K562 (cell line): ENCODE data around the gene SNX25. TPM values are rescaled to one million over a fixed set of nuclear protein-coding genes. Genes with fewer than 3 reads are reported as not detected.

Source experiments
- ATAC-seq: fragments of 200-7000 bp; cut with Tn5 transposase; 3 replicates; pipeline ENCODE4 v1.9.1; 2020; ENCODE audit warnings: moderate library complexity
- BruUV-seq: library from RNA; stranded (reverse); fragments of 400-500 nt; replicated peaks from 2 replicates; lab custom pipeline; 2021; lab: Mats Ljungman, UMichigan
- CTCF ChIA-PET: fragments of 300-600 bp; formaldehyde crosslinking; extraction: SDS; loops from one replicate; lab custom pipeline; 2021; ENCODE audit warnings: low intra/inter-chr PET ratio; lab: Yijun Ruan, JAX
- POLR2A ChIA-PET: fragments of 300-600, 350-650 bp; sonication (Branson Sonifier 250); formaldehyde crosslinking; extraction: SDS; loops from one replicate; lab custom pipeline; 2021; ENCODE audit warnings: antibody characterized with exemption, inconsistent platforms; lab: Yijun Ruan, JAX
- DNase-seq, 4 experiments: peaks; one replicate each; pipeline versions ENCODE4 v3.0.0 to v3.0.0-alpha.2; 2011 to 2018; ENCODE audit warnings: low spot score in 3 of 4, mixed read lengths in 3 of 4; ENCODE audit errors: extremely low read depth in 1 of 4
- FAIRE-seq: peaks from 2 replicates; lab custom pipeline; 2011; peaks lifted over from hg19 to GRCh38; lab: Jason Lieb, UNC
- H2AFZ ChIP-seq: 2 replicates; pipeline ENCODE4 v1.6.0; 2011; ENCODE audit warnings: low read depth, low read length, control low read depth, inconsistent platforms
- H3K27ac ChIP-seq: fragments of 200-600 bp; 3 replicates; pipeline ENCODE4 v1.8.0; 2011; ENCODE audit warnings: low read depth, mild to moderate bottlenecking, control low read depth, inconsistent platforms, low read length, moderate library complexity, mixed read lengths; ENCODE audit errors: extremely low read depth
- H3K27me3 ChIP-seq, 2 experiments: fragments of 300-600 bp in 1 of 2; 2 replicates in 1 of 2; 3 replicates in 1 of 2; pipeline versions ENCODE4 v1.6.0 to v1.8.0; 2011; ENCODE audit warnings: inconsistent platforms in 2 of 2, low read length in 2 of 2, mild to moderate bottlenecking in 1 of 2, mixed read lengths in 1 of 2, moderate library complexity in 1 of 2; ENCODE audit not compliant: control insufficient read depth in 2 of 2, insufficient read depth in 2 of 2
- H3K36me3 ChIP-seq: fragments of 300-600 bp; 3 replicates; pipeline ENCODE4 v1.8.0; 2011; ENCODE audit warnings: mild to moderate bottlenecking, low read length, inconsistent platforms; ENCODE audit not compliant: control insufficient read depth, insufficient read depth
- H3K4me1 ChIP-seq, 2 experiments: fragments of 200-600 bp in 1 of 2; replicated peaks in 1 of 2; 2 replicates in 1 of 2; 3 replicates in 1 of 2; pipeline versions ENCODE4 v1.5.1 to v1.8.0; 2011; ENCODE audit warnings: inconsistent platforms in 2 of 2, low read length in 2 of 2, mild to moderate bottlenecking in 1 of 2, mixed read lengths in 1 of 2, moderate library complexity in 1 of 2; ENCODE audit not compliant: control insufficient read depth in 2 of 2, insufficient read depth in 2 of 2
- H3K4me2 ChIP-seq: 2 replicates; pipeline ENCODE4 v1.6.1; 2011; ENCODE audit warnings: low read length, control low read depth, inconsistent platforms, mixed read lengths; ENCODE audit not compliant: insufficient read depth
- H3K4me3 ChIP-seq: fragments of 200-600 bp; sonication (generic), shearing (Covaris generic); 2 replicates; pipeline ENCODE4 v1.5.1; 2016; ENCODE audit warnings: control low read depth, inconsistent platforms
- H3K79me2 ChIP-seq: fragments of 200-600 bp; 3 replicates; pipeline ENCODE4 v1.8.0; 2011; ENCODE audit warnings: low read length, inconsistent platforms; ENCODE audit not compliant: control insufficient read depth, insufficient read depth
- H3K9ac ChIP-seq, 2 experiments: 2 replicates each; pipeline versions ENCODE4 v1.6.0 to v1.6.1; 2011; ENCODE audit warnings: low read depth in 2 of 2, low read length in 2 of 2, control low read depth in 1 of 2, inconsistent platforms in 1 of 2, mild to moderate bottlenecking in 1 of 2, mixed read lengths in 1 of 2; ENCODE audit not compliant: insufficient read depth in 1 of 2
- H3K9me1 ChIP-seq: one replicate; pipeline ENCODE4 v1.6.0; 2011; ENCODE audit warnings: inconsistent platforms, mild to moderate bottlenecking, low read length, moderate library complexity; ENCODE audit not compliant: control insufficient read depth, insufficient read depth
- H3K9me3 ChIP-seq: replicated peaks from 2 replicates; pipeline ENCODE4 v1.5.1; 2011; ENCODE audit warnings: low read depth, low read length, inconsistent platforms; ENCODE audit not compliant: control insufficient read depth, insufficient read depth
- H4K20me1 ChIP-seq: replicated peaks from 2 replicates; pipeline ENCODE4 v1.6.1; 2011; ENCODE audit warnings: low read length, inconsistent platforms, mixed read lengths; ENCODE audit not compliant: control insufficient read depth, insufficient read depth
- BDP1 ChIP-seq: IDR thresholded peaks from 3 replicates; pipeline ENCODE4 v1.6.1; 2011; ENCODE audit not compliant: insufficient read length, insufficient read depth
- BHLHE40 ChIP-seq: IDR thresholded peaks from 2 replicates; pipeline ENCODE4 v1.6.1; 2011; ENCODE audit warnings: low read length, improper control_type of control experiment
- GTF2F1 ChIP-seq: IDR thresholded peaks from 2 replicates; pipeline ENCODE4 v1.6.1; 2011; ENCODE audit warnings: low read depth, low read length, improper control_type of control experiment
- HNRNPLL ChIP-seq: fragments of 200-400 bp; formaldehyde crosslinking; IDR thresholded peaks from 2 replicates; pipeline ENCODE4 v1.6.1; 2017; ENCODE audit warnings: low read length, low read depth, mild to moderate bottlenecking; ENCODE audit not compliant: poor library complexity, severe bottlenecking
- KAT8 ChIP-seq: fragments of 450-650 bp; IDR thresholded peaks from 2 replicates; pipeline ENCODE4 v1.6.1; 2016; ENCODE audit warnings: low read depth, mild to moderate bottlenecking
- LCOR ChIP-seq: sonication (generic); formaldehyde crosslinking; IDR thresholded peaks from 2 replicates; pipeline ENCODE4 v1.8.0; 2022; ENCODE audit warnings: mild to moderate bottlenecking, missing genetic modification reagents
- NCOA4 ChIP-seq: fragments of 450-650 bp; IDR thresholded peaks from 2 replicates; pipeline ENCODE4 v1.6.1; 2018; ENCODE audit warnings: mild to moderate bottlenecking; ENCODE audit not compliant: partially characterized antibody
- SP2 ChIP-seq: IDR thresholded peaks from 2 replicates; pipeline ENCODE4 v1.6.1; 2011; ENCODE audit warnings: mild to moderate bottlenecking, low read depth, low read length, moderate library complexity; ENCODE audit not compliant: poor library complexity, severe bottlenecking; ENCODE audit errors: extremely low read depth
- ZBTB7A ChIP-seq: IDR thresholded peaks from 2 replicates; pipeline ENCODE4 v1.6.1; 2011; ENCODE audit warnings: low read depth, mild to moderate bottlenecking, low read length, moderate library complexity, borderline replicate concordance; ENCODE audit not compliant: control insufficient read depth
- WGBS: fragments of 100-300 bp; shearing (Covaris generic); methylation state at CpG from one replicate; pipeline ENCODE4 v1.1.6; 2016; ENCODE audit warnings: low coverage, mixed read lengths; ENCODE audit not compliant: insufficient coverage; ENCODE audit errors: missing lambda C conversion rate; 5-methylcytosine and 5-hydroxymethylcytosine counted together
- in situ Hi-C: fragments of 300-500 bp; cut with MboI; formaldehyde crosslinking; loops from 4 replicates; pipeline ENCODE4 v1.15.0; 2018; ENCODE audit warnings: inconsistent platforms, mixed read lengths
- intact Hi-C: fragments of 100-400 bp; cut with micrococcal nuclease; formaldehyde crosslinking; loops from 2 replicates; pipeline ENCODE4 v1.14.2; 2022
- polyA plus RNA-seq, 8 experiments: library from polyadenylated mRNA; depleted of rRNA in 4 of 8; stranded (reverse) in 5 of 8; unstranded in 3 of 8; fragments of >200 nt; fragmentation: Nextera tagmentation in 2 of 8; fragmentation: Illumina TruSeq in 1 of 8; extraction: Ambion mirVana in 2 of 8; extraction: Trizol in 1 of 8; gene quantifications; 2 replicates each; pipeline versions ENCODE4 v1.2.1 to v1.2.3, GENCODE V29; 2011 to 2014; ENCODE audit warnings: inconsistent platforms in 1 of 8, missing spikeins in 1 of 8
- total RNA-seq, 7 experiments: library from RNA; depleted of rRNA in 6 of 7; stranded (reverse); fragments of >200 nt in 6 of 7; fragmentation: Illumina TruSeq in 2 of 7; extraction: Trizol in 2 of 7; gene quantifications; 2 replicates each; pipeline versions ENCODE4 v1.2.1 to v1.2.3, GENCODE V29; 2011 to 2021; ENCODE audit warnings: low replicate concordance in 1 of 7
- TF ChIP-seq, protein P1 (sequence below): fragments of 450-650 bp; IDR thresholded peaks from 2 replicates; pipeline ENCODE4 v1.6.1; 2016; ENCODE audit warnings: mild to moderate bottlenecking, moderate library complexity

The SNX25 gene
- total and polyA plus RNA-seq, 9 of the 15 experiments (the other 6 are each of a cell fraction or from before 2014, with no cell fraction given) = 2.5 to 23.4 (median 13.3) TPM

DNA sequence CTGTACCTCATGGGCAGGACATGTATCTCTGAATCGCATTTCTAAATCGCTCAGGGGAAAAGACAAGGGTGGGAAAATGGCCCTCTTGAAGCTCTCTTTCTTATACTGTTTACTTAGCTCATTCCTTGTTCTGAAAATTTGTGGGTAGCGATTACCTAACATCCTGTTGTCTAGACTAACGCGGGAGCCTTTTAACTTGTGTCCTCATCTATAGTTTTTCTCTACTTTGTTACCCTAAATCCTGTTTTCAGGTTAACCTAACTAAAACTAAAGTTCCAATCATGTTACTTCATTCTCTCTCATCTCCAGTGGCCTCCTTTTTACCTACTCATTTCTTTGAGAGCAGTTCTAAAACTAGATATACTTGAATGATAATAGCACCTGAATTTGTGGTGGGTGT lies 45.0 kb downstream of the SNX25 start:
- intact Hi-C loops (no loop called here), in situ Hi-C loops (no loop called here)
- DNase-seq = no peak
- peak; percentile 11 for FAIRE-seq
- WGBS = 89% methylated on average over 5 of the region's 5 CpGs
- Histone ChIP-seq H3K4me2 (no peak overlapping the region), H3K36me3 (peaks cover 4% of the 10 kb centered on the region; the same call in 1 of the 3 replicates), H2AFZ (no peak overlapping the region), H3K79me2 (no peaks in the 10 kb centered on the region), H4K20me1 (no peaks in the 10 kb centered on the region), H3K9me3 (no peaks in the 10 kb centered on the region), H3K27me3 (no peaks in the 10 kb centered on the region), H3K9ac (no peak overlapping the region), H3K27ac (no peak overlapping the region), H3K9me1 (no peaks in the 10 kb centered on the region), H3K4me1 (peaks cover 3 to 25% of the 10 kb centered on the region in 2 experiments; a peak in 4 of 5 replicates), H3K4me3 (no peak overlapping the region)
- BruUV-seq = no TSS peak
- TF ChIP-seq HNRNPLL = no peak
- TF ChIP-seq BHLHE40 = no peak
- TF ChIP-seq SP2 = no peak
- TF ChIP-seq, protein P1, sequence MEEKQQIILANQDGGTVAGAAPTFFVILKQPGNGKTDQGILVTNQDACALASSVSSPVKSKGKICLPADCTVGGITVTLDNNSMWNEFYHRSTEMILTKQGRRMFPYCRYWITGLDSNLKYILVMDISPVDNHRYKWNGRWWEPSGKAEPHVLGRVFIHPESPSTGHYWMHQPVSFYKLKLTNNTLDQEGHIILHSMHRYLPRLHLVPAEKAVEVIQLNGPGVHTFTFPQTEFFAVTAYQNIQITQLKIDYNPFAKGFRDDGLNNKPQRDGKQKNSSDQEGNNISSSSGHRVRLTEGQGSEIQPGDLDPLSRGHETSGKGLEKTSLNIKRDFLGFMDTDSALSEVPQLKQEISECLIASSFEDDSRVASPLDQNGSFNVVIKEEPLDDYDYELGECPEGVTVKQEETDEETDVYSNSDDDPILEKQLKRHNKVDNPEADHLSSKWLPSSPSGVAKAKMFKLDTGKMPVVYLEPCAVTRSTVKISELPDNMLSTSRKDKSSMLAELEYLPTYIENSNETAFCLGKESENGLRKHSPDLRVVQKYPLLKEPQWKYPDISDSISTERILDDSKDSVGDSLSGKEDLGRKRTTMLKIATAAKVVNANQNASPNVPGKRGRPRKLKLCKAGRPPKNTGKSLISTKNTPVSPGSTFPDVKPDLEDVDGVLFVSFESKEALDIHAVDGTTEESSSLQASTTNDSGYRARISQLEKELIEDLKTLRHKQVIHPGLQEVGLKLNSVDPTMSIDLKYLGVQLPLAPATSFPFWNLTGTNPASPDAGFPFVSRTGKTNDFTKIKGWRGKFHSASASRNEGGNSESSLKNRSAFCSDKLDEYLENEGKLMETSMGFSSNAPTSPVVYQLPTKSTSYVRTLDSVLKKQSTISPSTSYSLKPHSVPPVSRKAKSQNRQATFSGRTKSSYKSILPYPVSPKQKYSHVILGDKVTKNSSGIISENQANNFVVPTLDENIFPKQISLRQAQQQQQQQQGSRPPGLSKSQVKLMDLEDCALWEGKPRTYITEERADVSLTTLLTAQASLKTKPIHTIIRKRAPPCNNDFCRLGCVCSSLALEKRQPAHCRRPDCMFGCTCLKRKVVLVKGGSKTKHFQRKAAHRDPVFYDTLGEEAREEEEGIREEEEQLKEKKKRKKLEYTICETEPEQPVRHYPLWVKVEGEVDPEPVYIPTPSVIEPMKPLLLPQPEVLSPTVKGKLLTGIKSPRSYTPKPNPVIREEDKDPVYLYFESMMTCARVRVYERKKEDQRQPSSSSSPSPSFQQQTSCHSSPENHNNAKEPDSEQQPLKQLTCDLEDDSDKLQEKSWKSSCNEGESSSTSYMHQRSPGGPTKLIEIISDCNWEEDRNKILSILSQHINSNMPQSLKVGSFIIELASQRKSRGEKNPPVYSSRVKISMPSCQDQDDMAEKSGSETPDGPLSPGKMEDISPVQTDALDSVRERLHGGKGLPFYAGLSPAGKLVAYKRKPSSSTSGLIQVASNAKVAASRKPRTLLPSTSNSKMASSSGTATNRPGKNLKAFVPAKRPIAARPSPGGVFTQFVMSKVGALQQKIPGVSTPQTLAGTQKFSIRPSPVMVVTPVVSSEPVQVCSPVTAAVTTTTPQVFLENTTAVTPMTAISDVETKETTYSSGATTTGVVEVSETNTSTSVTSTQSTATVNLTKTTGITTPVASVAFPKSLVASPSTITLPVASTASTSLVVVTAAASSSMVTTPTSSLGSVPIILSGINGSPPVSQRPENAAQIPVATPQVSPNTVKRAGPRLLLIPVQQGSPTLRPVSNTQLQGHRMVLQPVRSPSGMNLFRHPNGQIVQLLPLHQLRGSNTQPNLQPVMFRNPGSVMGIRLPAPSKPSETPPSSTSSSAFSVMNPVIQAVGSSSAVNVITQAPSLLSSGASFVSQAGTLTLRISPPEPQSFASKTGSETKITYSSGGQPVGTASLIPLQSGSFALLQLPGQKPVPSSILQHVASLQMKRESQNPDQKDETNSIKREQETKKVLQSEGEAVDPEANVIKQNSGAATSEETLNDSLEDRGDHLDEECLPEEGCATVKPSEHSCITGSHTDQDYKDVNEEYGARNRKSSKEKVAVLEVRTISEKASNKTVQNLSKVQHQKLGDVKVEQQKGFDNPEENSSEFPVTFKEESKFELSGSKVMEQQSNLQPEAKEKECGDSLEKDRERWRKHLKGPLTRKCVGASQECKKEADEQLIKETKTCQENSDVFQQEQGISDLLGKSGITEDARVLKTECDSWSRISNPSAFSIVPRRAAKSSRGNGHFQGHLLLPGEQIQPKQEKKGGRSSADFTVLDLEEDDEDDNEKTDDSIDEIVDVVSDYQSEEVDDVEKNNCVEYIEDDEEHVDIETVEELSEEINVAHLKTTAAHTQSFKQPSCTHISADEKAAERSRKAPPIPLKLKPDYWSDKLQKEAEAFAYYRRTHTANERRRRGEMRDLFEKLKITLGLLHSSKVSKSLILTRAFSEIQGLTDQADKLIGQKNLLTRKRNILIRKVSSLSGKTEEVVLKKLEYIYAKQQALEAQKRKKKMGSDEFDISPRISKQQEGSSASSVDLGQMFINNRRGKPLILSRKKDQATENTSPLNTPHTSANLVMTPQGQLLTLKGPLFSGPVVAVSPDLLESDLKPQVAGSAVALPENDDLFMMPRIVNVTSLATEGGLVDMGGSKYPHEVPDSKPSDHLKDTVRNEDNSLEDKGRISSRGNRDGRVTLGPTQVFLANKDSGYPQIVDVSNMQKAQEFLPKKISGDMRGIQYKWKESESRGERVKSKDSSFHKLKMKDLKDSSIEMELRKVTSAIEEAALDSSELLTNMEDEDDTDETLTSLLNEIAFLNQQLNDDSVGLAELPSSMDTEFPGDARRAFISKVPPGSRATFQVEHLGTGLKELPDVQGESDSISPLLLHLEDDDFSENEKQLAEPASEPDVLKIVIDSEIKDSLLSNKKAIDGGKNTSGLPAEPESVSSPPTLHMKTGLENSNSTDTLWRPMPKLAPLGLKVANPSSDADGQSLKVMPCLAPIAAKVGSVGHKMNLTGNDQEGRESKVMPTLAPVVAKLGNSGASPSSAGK = no peak
- no peak for TF ChIP-seq NCOA4
- TF ChIP-seq LCOR (CRISPR knock-in tag) = no peak
- TF ChIP-seq KAT8 = no peak
- no peak for TF ChIP-seq GTF2F1
- TF ChIP-seq BDP1 = no peak
- no peak for TF ChIP-seq ZBTB7A
- CTCF ChIA-PET = no interaction called here
- no peak for ATAC-seq
- POLR2A ChIA-PET = interaction anchor here (1.4 kb wide), 1 partner anchor 26 kb away, joined by 4 read pairs; no protein-coding TSS in a partner anchor
